Measurements from ENCODE around the gene EDRF1.

Gene EDRF1

GRCh38 chr10:125783957-125784356 is 64.4 kb downstream of the EDRF1 start:
- Histone ChIP-seq H3K9ac (ENCODE audit: low read length) (no peak overlapping the region), H3K4me2 (ENCODE audit: low read length) (no peak overlapping the region), H3K9me2 (ENCODE audit: low read depth, low read length) (no peaks in the 10 kb centered on the region), H3K36me3 (ENCODE audit: insufficient read depth, low read length) (peaks cover 3% of the 10 kb centered on the region; the same call in 1 of the 2 replicates), H3F3A (ENCODE audit: insufficient read depth, low read length) (no peaks in the 10 kb centered on the region), H3K27ac (ENCODE audit: low read depth, low read length, poor library complexity, severe bottlenecking) (no peak overlapping the region), H3K27me3 (ENCODE audit: insufficient read depth, low read length) (no peaks in the 10 kb centered on the region), H3K9me3 (ENCODE audit: low read length) (no peaks in the 10 kb centered on the region), H3K79me2 (ENCODE audit: insufficient read depth, low read length) (no peaks in the 10 kb centered on the region), H4K20me1 (ENCODE audit: insufficient read depth, low read length) (no peaks in the 10 kb centered on the region), H3K4me1 (ENCODE audit: insufficient read depth, low read length, severe bottlenecking) (no peaks in the 10 kb centered on the region), H3K4me3 (ENCODE audit: low read depth, low read length, poor library complexity, severe bottlenecking) (no peak overlapping the region), H2AFZ (ENCODE audit: low read length) (no peak overlapping the region)
- TF ChIP-seq CTCF (IDR thresholded peaks at IDR 0.05; ENCODE audit: low read length) (no peak), EZH2 (IDR thresholded peaks at IDR 0.05; ENCODE audit: borderline replicate concordance, low read length) (no peak)

DNA sequence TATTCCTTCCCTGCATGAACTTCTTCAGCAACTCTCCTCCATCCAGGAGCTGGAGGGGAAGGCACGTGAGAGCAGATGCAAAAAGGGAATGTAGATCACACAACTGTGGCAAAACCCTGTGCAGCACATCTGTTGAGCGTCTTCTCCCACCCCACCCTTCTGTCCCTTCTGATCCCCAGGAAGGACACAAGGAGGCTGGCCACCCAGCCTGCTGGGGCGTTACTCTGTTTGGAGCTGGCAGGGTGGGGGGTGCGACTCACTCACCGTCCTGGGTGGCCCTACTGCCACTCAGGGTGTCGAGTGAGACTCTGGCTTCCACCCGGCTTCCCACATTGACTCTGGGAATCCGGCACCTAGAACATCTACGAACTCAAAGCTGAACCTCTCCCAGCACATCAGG is 66.3 kb downstream of the EDRF1 start:
- H4K20me1 ChIP-seq (ENCODE audit: insufficient read depth, low read length), result no peaks in the 10 kb centered on the region
- H3F3A ChIP-seq (ENCODE audit: insufficient read depth, low read length), result no peaks in the 10 kb centered on the region
- no peak for TF ChIP-seq EZH2 (IDR thresholded peaks at IDR 0.05; ENCODE audit: borderline replicate concordance, low read length)
- H3K9me3 ChIP-seq (ENCODE audit: low read length), result no peaks in the 10 kb centered on the region
- no peak overlapping the region for H3K9ac ChIP-seq (ENCODE audit: low read length)
- H2AFZ ChIP-seq (ENCODE audit: low read length), result no peak overlapping the region
- H3K79me2 ChIP-seq (ENCODE audit: insufficient read depth, low read length), result no peaks in the 10 kb centered on the region
- H3K9me2 ChIP-seq (ENCODE audit: low read depth, low read length), result no peaks in the 10 kb centered on the region
- H3K4me2 ChIP-seq (ENCODE audit: low read length), result no peak overlapping the region
- no peak overlapping the region for H3K27ac ChIP-seq (ENCODE audit: low read depth, low read length, poor library complexity, severe bottlenecking)
- H3K4me1 ChIP-seq (ENCODE audit: insufficient read depth, low read length, severe bottlenecking), result no peaks in the 10 kb centered on the region
- no peaks in the 10 kb centered on the region for H3K27me3 ChIP-seq (ENCODE audit: insufficient read depth, low read length)
- peaks cover 7% of the 10 kb centered on the region; the same call in 1 of the 2 replicates for H3K36me3 ChIP-seq (ENCODE audit: insufficient read depth, low read length)
- no peak overlapping the region for H3K4me3 ChIP-seq (ENCODE audit: low read depth, low read length, poor library complexity, severe bottlenecking)

DNA sequence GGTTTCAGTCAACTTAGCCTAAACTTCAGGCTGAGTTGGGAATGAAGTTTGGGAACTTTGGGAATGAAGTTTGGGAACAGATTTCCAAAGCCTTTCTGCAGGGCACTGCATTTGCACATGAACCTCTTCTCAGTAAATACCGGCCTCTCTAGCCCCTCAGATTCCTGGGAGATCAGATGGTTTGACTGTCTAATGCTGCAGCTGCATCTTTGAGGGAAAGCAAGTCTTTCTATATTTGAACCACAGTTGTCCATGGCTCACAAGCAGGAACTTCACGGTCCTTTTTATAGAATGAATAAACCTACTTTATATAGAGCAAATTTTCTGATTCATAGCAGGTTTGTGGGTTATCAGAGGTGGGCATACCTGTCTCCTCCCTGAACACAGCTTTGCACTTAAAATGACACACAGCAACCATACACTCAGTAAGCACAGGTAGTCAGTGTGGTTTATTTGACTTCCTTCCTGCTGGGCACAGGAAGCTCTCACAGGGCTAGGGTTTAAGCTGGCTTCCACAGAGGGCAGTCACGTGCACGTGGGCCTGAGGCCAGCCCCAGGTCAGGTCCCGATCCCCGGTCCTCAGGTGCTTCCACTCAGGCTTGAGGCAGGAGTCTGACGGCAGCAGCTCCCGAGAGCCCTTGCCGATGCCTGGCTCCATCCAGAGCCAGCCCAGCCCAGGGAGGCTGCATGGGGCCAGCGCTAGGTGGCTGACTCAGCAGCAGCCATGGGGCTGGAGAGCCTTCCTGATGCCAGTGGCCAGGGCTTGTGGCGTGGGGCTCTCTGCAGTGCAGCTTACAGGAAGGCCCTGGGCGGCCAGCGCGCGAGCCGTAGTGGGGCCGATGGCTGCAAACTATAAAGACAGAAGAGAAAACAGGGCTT is 68.9 kb downstream of the EDRF1 start:
- H3K9me2 ChIP-seq (ENCODE audit: low read depth, low read length), result no peaks in the 10 kb centered on the region
- TF ChIP-seq CTCF (IDR thresholded peaks at IDR 0.05; ENCODE audit: low read length) (no peak), EZH2 (IDR thresholded peaks at IDR 0.05; ENCODE audit: borderline replicate concordance, low read length) (no peak)
- H3K4me2 ChIP-seq (ENCODE audit: low read length), result no peak overlapping the region
- H3K36me3 ChIP-seq (ENCODE audit: insufficient read depth, low read length), result peaks cover 20% of the 10 kb centered on the region; the same call in 1 of the 2 replicates
- H3K9me3 ChIP-seq (ENCODE audit: low read length), result no peaks in the 10 kb centered on the region
- H3F3A ChIP-seq (ENCODE audit: insufficient read depth, low read length), result no peaks in the 10 kb centered on the region
- H3K9ac ChIP-seq (ENCODE audit: low read length), result no peak overlapping the region
- no peak overlapping the region for H3K27ac ChIP-seq (ENCODE audit: low read depth, low read length, poor library complexity, severe bottlenecking)
- H3K4me3 ChIP-seq (ENCODE audit: low read depth, low read length, poor library complexity, severe bottlenecking), result no peak overlapping the region
- H3K27me3 ChIP-seq (ENCODE audit: insufficient read depth, low read length), result no peaks in the 10 kb centered on the region
- H3K4me1 ChIP-seq (ENCODE audit: insufficient read depth, low read length, severe bottlenecking), result no peaks in the 10 kb centered on the region
- no peak overlapping the region for H2AFZ ChIP-seq (ENCODE audit: low read length)
- H4K20me1 ChIP-seq (ENCODE audit: insufficient read depth, low read length), result no peaks in the 10 kb centered on the region
- no peaks in the 10 kb centered on the region for H3K79me2 ChIP-seq (ENCODE audit: insufficient read depth, low read length)

Measured in OCI-LY1 (cell line).